Testis (tissue), 5 donors: Measurements from ENCODE around the gene TARM1. TPM values are rescaled to one million over a fixed set of nuclear protein-coding genes. Genes with fewer than 3 reads are reported as not detected.

Experiments used
- DNase-seq: peaks from one replicate; pipeline ENCODE4 v3.0.0-alpha.2; 2019
- H3K27ac ChIP-seq, 2 donors: fragments of 200-600 bp; sonication (generic); one replicate each; pipeline ENCODE4 v1.5.1; 2019
- H3K27me3 ChIP-seq: fragments of 200-600 bp; sonication (generic); one replicate; pipeline ENCODE4 v1.5.1; 2019
- H3K36me3 ChIP-seq: fragments of 200-600 bp; sonication (generic); one replicate; pipeline ENCODE4 v1.5.1; 2017; ENCODE audit warnings: low read depth; ENCODE audit errors: missing control alignments
- H3K4me1 ChIP-seq: fragments of 200-600 bp; sonication (generic); one replicate; pipeline ENCODE4 v1.5.1; 2019
- H3K4me3 ChIP-seq, 2 donors: fragments of 200-600 bp; sonication (generic); one replicate each; pipeline ENCODE4 v1.5.1; 2017 to 2019
- H3K9me3 ChIP-seq: fragments of 200-600 bp; sonication (generic); one replicate; pipeline ENCODE4 v1.5.1; 2017
- CTCF ChIP-seq, 3 experiments: fragments of 450-650 bp in 2 of 3; fragments of 200-600 bp in 1 of 3; sonication (generic) in 1 of 3; IDR thresholded peaks; one replicate each; pipeline ENCODE4 v1.5.1; 2016 to 2019; ENCODE audit warnings: antibody characterized with exemption in 3 of 3, mild to moderate bottlenecking in 2 of 3, moderate library complexity in 1 of 3
- POLR2A ChIP-seq: fragments of 450-650 bp; IDR thresholded peaks from one replicate; pipeline ENCODE4 v1.6.1; 2017; ENCODE audit warnings: antibody characterized with exemption, mild to moderate bottlenecking, moderate library complexity
- WGBS, 2 donors: methylation state at CpG; one replicate each; pipeline ENCODE4 v1.1.5; 2018; 5-methylcytosine and 5-hydroxymethylcytosine counted together
- intact Hi-C: fragments of 100-400 bp; cut with DNase I; formaldehyde crosslinking; loops from one replicate; pipeline ENCODE4 v1.15.1; 2023; ENCODE audit warnings: low total_unique reads
- long read RNA-seq, 2 donors: transcript quantifications; one replicate each; lab custom pipeline, GENCODE V29; 2026
- polyA plus RNA-seq: library from polyadenylated mRNA; stranded (reverse); fragments of 350-450 nt; fragmentation: Illumina TruSeq; extraction: RNeasy Lipid Tissue Mini Kit (QIAGEN cat#74804); gene quantifications from one replicate; pipeline ENCODE4 v1.2.3, GENCODE V29; 2014; ENCODE audit warnings: low read depth, low replicate concordance; ENCODE audit not compliant: insufficient read depth
- total RNA-seq, 2 donors: library from RNA; depleted of rRNA; stranded (reverse); fragments of >200 nt; gene quantifications; one replicate each; pipeline ENCODE4 v1.2.3, GENCODE V29; 2016

TARM1 gene
- total RNA-seq: under 1 TPM in 1 of 2 donors, not detected in 1; 0.37 TPM
- polyA plus RNA-seq: not detected
- long read RNA-seq, donor 1: 0 reads
- long read RNA-seq, donor 2: 0 reads

GRCh38 chr19:54081032-54081431, at the start of gene TARM1:
Gene TARM1 (minus strand): TSS chr19:54081365. CDS start chr19:54081340, 25 bp downstream.
- intact Hi-C loops: no loop called here
- Histone ChIP-seq H3K27me3 (no peaks in the 10 kb centered on the region), H3K36me3 (no peaks in the 10 kb centered on the region), H3K4me1 (no peaks in the 10 kb centered on the region), H3K4me3 (no peak within 1 kb of the TSS), H3K9me3 (no peaks in the 10 kb centered on the region), H3K27ac (no peak within 1 kb of the TSS)
- no peak for DNase-seq
- TF ChIP-seq CTCF (IDR thresholded peaks at IDR 0.05) (no peak), POLR2A (no peak)
- WGBS, 2 donors: 84 to 86% methylated on average over 7 of the region's 7 CpGs

GRCh38 chr19:54129617-54129996, 48.4 kb upstream of the TARM1 start:
- H3K36me3 ChIP-seq: no peaks in the 10 kb centered on the region
- intact Hi-C loops: no loop called here

GRCh38 chr19:54128796-54129616, 47.8 kb upstream of the TARM1 start:
- intact Hi-C loops: no loop called here
- Histone ChIP-seq H3K4me3 (no peak overlapping the region), H3K4me1 (no peaks in the 10 kb centered on the region), H3K9me3 (no peaks in the 10 kb centered on the region), H3K36me3 (no peaks in the 10 kb centered on the region), H3K27me3 (no peaks in the 10 kb centered on the region), H3K27ac (no peak overlapping the region)
- no peak for TF ChIP-seq CTCF (IDR thresholded peaks at IDR 0.05)
- no peak for TF ChIP-seq POLR2A
- WGBS, 2 donors: 89 to 96% methylated on average over 5 to 41 of the region's 41 CpGs
- DNase-seq: no peak

More at GRCh38 chr19:54129617-54129996, 48.4 kb upstream of the TARM1 start:
- DNase-seq: no peak
- H3K4me3 ChIP-seq: no peak overlapping the region
- no peak overlapping the region for H3K27ac ChIP-seq
- H3K9me3 ChIP-seq: no peaks in the 10 kb centered on the region
- WGBS, 2 donors: 94 to 95% methylated on average over 19 to 20 of the region's 20 CpGs
- no peaks in the 10 kb centered on the region for H3K4me1 ChIP-seq
- TF ChIP-seq CTCF (IDR thresholded peaks at IDR 0.05): no peak
- no peaks in the 10 kb centered on the region for H3K27me3 ChIP-seq

GRCh38 chr19:54128441-54128725, 47.2 kb upstream of the TARM1 start:
- DNase-seq: no peak
- H3K4me1 ChIP-seq: no peaks in the 10 kb centered on the region
- no peak overlapping the region for H3K4me3 ChIP-seq
- no peaks in the 10 kb centered on the region for H3K9me3 ChIP-seq
- WGBS, 2 donors: 86 to 89% methylated on average over 19 to 20 of the region's 20 CpGs
- intact Hi-C loops: no loop called here
- H3K27ac ChIP-seq: no peak overlapping the region
- TF ChIP-seq POLR2A (no peak), CTCF (IDR thresholded peaks at IDR 0.05) (no peak)
- H3K27me3 ChIP-seq: no peaks in the 10 kb centered on the region
- no peaks in the 10 kb centered on the region for H3K36me3 ChIP-seq
